ENCODE measurements around the gene NKTR.

GRCh38 chr3:42652251-42652610, 51.7 kb downstream of the NKTR start:
- TF ChIP-seq ZNF274 (IDR thresholded peaks at IDR 0.05; ENCODE audit: low read depth, low read length) (no peak), SUZ12 (IDR thresholded peaks at IDR 0.05; ENCODE audit: extremely low read depth, insufficient read depth, insufficient read length) (no peak), YY1 (IDR thresholded peaks at IDR 0.05; ENCODE audit: insufficient read depth, insufficient read length) (no peak)

Measured in NT2/D1 (cell line).